GM19455 (cell line): ENCODE data around the gene IGSF21.

Source experiments
- ATAC-seq: cut with Tn5 transposase; IDR thresholded peaks from one replicate; pipeline ENCODE4 v1.9.1; 2021; ENCODE audit not compliant: unreplicated experiment

IGSF21 gene

DNA sequence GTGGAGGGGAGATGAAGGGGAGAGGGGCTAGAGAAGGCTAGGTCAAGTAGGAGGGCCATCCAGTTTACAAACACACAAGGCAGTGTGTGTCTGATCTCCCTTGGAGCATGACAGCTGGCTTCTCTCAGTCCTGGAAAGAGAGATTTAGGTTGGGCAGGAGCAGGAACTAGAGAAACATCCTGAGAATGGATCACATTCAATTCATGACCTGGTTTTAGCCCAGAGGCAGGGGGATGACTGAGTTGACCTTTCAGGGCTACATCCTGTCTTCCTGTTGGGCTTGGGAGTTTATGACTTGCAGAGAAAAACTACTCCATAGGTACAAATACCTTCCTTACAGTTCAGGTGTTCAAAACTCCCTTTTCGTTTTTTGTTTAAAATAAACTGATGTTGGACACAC, 97.0 kb downstream of the IGSF21 start:
- ATAC-seq, result no peak

DNA sequence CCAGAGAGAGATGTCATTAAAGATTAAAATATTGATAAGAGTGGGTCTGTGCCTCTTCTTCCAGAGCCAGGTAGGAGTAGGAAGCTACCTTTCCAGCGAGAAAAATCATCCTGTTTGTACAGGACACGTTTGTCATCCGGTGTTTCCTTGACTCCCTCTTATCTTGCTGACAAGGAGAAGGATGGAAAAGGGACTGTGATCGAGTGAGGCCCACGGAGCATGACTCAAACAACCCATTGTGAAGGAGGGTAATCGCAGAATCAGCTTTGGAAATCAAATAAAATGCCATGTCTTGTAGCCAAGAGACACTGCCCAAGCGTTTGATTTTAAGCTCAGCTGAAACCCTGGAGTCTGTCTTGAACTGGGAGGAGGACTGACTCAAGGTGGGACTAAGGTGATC, 97.7 kb downstream of the IGSF21 start:
- no peak for ATAC-seq

DNA sequence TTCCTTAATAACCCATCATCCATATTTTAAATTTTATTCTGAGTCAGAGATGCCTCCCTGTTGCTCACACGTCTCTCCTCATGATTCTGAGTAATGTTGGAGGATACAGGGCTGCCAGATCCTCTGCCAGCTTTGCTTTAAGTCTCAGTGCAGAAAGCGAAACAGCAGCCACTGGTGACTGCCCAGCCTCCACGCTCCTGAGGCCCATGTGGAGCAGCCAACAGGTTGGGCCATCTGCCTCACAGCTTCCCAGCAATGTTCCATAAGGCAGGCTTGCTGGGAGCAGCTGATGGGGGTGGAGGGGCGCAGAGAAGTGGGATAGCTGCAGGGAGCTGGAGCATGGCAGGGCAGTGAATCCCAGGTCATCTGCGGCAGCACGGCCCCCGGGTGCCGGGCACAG, 104.2 kb downstream of the IGSF21 start:
- ATAC-seq, result no peak

DNA sequence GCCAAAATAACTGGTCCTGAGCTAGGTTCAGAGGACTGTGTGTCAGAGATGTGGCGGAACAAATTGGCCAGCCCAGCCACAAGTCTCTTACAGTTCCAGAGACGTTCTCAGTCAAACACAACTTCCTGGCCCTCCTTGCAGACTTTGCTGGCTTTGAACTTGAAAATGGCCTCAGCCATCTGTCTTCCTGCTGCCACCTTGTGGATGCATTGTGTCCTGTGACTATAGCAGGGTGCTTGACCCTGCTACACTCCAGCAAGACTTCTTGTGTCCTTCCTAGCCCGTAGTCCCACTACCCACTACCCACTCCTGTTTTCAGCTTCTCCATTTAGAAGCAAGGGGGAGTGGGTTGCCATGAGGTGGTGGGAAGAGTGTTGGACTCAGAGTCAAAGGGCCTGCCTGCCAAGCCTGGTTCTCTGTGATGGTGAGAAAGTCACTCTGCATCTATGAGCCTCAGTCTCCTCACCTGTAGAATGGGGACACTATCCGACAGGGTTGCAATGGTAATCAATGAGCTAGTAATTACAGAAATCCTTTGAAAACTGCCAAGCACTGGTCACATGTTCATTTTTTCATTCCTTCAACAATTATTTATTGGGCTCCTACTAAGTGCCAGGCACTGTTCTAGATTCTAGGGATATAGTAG, 109.9 kb downstream of the IGSF21 start:
- no peak for ATAC-seq

DNA sequence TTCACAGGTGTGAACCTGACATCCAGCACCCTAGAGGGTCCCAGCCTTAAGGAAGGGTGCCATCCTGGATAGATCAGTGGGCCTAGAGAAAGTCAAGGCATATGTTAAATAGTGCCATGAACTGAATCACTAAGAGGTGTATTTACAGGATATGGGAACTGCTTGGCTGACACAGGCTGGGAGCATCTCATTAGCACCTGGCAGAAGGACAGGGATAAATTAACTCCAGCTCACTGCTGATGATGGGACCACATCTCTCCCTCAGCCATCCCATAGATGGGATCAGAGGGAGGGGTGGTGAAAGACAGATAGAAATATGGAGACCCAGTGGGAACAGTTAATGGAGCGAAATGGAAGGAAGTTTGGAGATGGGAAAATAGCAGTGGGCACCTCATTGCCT, 122.0 kb downstream of the IGSF21 start:
- no peak for ATAC-seq

DNA sequence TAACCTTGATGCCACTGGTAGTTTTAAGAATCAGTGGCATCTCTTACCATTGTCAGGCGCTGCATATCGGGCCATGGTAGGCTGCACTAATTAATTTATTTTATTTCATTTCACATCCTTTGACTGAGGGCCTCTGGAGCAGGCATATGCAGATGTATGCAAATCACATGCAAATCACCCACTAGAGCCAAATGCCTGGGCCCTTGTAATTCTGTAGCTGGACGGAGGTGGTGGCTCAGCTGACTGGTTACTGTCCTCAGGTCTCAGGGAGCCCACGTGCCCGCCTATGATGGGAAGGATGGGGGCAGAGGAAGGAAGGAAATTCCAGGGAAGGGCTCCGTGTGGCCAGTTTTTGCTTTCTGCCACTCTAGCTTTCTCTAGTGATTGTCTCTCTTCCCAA, 122.7 kb downstream of the IGSF21 start:
- ATAC-seq, result no peak

DNA sequence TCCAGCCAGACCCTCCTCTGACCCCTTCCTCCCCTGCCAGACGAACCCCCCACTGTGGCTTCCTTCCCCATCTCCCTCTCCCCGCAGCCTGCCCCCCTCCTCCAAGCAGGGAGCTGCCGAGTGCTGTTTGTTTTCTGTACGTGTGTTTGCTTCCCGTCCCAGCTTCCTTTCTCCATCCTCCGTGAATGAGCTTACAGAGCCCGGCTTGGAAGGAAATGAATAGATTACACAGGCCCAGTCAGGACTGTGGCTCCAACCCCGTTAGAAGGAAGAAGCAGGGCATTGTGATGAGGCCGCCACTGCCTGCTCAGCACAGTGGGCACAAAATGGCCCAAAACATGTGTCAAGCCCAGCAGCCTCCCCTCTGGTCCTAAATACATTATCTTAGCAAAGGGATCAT, 123.2 kb downstream of the IGSF21 start:
- no peak for ATAC-seq

DNA sequence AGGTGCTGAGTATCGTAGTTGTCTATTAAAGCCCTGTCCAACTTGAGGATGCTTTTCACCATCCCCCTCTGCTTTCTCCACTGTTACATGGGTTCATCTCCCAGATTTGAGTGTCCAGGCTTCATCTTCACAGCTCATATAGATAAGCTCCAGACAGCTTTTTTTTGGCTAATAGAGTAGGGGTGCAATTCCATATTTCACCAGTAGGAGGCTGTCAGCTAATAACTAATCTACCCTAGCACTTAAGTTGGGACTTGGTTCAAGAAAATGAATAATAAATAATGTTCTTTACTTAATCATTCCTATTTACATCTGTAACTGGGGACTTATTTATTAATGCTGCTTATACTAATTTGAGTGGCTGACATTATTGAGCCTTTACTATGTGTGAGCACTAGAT, 124.5 kb downstream of the IGSF21 start:
- ATAC-seq, result no peak

DNA sequence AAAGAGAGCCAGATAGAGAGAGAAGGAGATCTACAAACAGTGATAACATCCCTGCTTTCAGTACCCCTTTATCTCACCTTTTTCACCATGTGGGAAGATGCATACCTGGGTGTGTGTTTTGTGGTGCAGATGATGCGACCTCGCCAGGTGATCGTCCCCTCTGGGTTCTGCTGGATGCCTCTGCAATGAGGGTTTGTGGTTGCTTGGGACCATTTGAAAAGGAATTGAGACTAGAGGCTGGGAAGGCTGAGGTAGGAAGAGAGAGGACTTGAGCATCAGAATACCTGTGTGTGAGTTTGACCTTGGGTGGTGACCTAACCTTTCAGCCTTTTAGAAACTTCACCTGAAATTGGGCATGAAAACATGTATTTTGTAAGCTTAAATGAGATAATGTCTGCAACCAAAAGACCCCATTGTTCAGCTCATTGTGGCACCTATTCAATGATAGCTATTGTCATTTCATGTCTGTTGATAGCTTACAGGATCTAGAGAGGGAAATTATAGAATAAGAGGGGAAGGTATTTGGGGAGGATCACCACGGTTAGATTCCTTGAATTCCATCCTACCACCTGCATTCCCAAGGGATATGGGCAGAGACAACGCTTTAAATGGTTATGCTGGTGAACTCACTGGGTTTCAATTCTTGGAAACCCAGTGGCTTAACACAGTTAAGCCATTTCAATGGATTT, 125.7 kb downstream of the IGSF21 start:
- no peak for ATAC-seq

DNA sequence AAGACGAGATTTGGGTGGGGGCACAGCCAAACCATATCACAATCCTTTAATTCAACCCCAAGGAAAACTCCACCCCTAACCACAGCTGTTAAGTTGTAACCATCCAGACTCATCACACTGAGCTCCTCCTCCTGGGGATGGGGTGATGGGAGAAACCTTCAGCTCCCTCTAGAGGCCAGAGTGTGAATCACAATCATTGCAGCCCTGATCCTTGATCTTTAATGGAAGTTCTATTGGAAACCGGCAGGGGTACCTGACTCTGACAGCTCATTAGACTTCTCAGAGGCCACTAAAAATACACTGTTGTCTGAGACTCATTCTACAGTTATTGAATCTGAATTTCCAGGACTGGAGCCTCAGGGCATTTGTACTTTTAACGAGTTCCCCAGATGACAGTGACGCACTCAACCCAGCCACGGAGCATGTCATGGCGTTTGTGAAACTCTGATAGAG, 127.2 kb downstream of the IGSF21 start:
- no peak for ATAC-seq

DNA sequence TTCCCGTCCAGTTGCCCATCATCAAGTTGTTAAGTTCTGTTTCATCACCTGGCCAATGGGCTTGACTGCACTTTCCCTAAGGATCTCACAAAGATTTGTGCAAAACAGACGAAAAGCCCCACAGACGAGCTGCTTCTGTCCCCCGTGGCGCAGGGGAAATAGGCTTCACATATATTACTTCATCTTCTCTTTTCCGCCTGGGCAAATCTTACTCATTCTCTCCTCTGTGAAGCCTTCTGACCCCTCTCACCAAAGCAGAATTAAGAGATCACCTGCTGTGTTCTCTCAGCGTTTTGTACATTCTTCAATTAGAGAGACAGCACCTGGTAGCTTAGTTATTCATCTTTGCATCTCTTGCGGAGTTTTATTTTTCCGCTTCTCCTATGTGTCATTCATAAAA, 129.8 kb downstream of the IGSF21 start:
- ATAC-seq, result no peak

DNA sequence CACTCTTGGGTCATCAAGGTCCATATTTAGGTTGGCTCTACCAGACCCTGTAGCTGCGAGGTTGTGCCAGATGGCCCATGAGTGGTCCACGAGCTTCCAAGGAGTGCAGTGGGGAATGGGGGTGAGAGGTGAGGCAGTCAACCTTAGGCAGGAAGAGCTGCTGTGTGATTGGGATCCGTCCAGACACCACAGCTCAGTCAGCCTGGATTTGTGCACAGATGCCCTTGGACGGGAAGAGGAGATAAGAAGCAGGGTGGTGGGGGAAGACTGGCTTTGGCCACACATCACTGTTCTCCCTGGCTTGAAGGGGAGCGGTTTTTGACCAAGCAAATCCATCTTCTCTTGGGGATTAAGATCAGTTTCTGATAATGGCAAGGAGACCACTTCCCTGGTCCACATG, 130.6 kb downstream of the IGSF21 start:
- no peak for ATAC-seq

DNA sequence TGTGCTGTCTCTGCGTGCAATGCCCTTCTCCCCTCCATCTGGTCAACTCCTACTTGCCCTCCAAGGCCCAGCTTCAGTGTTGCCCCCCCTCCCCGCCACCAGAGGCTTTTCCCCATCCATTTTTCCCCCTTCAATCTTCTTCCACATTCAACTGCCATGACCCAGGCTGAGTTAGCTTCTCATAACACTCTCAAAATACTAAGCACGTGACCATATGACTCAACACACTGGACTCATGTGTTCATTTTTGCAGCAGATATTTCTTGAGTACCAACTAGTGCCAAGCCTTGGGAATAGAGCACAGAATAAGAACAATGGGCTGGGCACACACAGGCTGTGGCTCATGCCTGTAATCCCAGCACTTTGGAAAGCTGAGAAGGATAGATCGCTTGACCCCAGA, 132.1 kb downstream of the IGSF21 start:
- ATAC-seq, result no peak

DNA sequence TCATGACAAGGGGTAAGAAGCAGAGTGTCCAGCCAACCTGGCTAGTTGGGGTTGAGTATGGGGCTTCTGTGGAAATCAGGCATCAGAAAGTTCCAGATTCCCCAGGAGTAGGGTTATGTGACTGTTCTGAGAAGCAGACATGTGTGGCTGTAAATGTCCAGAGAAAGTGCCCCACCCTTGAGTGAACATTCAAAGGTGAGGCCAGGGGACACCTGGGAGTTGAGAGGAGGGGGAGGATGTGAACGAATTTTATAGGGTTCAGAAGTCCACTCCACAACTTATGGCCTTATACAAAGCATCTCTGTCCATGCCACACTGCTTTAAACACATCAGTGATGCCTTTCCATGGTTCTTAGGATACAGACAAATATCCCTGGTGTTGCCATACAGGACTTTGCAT, 133.3 kb downstream of the IGSF21 start:
- ATAC-seq, result no peak

DNA sequence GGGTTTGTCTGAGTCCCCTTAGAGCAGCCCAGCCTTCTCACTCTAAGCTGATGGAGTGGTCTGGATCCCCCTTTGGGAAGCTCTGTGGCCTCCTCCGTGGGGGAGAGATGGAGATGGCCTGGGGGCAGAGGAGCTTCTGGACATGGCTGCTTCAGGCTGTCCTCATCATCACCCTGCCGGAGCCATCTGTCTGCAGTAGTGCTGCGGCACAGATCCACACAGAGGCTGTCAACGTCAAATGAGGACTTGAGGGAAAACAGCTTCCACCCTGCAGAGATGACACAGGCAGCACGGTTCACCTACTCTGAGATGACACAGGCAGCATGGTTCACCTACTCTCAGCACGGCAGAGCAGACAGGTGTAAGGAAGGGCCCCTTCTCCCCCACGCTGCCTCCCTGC, 134.3 kb downstream of the IGSF21 start:
- no peak for ATAC-seq

DNA sequence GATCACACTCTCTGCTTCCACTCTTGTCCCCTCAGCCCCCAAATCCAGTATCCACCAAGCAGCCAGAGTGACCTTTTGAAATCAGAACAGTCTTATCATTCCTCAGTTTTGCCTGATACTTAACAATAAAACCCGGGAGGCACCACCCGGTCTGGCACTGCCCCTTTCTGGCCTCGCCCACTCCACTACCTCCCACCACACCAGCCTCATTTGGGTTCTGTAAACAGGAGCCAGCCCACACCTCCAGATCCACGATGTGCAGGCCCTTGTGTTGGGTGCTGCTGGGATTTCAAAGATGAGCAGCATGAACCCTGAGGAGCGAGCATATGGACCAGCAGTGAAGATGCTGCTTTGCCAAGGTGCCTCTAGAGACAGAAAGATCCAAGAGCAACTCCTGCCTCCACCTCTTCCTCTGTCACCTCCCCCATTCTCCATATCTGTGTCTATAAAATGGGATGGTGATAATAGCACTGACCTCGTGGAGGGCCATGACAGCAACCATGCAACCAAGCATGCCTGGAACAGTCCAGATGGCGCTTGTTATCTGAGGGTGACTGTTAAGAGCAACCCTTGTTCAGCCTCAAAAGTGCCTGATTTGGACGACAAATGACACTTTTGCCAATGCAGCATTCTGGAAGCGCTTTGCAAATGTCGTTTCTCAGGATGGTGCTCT, 136.0 kb downstream of the IGSF21 start:
- no peak for ATAC-seq

DNA sequence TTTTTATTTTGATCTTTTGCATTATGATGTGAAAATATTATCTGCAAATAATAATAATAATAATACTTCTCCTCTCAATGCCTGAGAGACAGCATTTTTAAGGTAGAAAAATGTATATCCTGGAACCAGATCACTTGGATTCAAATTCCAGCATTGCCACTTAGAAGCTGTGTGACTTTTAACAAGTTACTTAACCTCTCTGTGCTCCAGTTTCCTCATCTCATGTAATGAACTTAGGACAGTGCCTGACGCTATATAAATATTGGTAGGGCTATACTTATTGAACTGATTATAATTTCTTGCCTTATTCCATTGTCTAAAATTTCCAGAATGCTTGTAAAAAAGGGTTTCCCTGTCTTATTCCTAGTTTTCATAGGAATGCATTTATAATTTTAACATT, 137.2 kb downstream of the IGSF21 start:
- ATAC-seq, result no peak

DNA sequence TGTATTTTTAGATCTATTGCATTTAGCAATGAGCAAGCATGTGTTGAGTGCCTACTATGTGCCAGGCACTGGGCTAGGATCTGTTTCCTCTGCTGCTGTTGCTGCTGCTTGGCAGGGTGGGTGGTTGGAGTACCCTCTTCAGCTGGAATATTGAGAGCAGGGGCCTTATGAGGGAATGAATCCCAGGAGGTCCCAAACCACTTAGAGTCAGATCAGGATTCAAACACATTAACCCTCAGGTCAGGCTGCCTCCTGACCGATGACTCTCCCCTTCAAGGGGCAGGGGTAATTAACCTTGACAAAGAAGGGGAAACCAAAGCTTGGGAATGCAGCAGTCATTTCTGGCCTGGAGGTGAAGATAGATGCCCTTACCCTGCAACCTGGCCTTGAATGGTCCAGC, 138.0 kb downstream of the IGSF21 start:
- ATAC-seq, result no peak

DNA sequence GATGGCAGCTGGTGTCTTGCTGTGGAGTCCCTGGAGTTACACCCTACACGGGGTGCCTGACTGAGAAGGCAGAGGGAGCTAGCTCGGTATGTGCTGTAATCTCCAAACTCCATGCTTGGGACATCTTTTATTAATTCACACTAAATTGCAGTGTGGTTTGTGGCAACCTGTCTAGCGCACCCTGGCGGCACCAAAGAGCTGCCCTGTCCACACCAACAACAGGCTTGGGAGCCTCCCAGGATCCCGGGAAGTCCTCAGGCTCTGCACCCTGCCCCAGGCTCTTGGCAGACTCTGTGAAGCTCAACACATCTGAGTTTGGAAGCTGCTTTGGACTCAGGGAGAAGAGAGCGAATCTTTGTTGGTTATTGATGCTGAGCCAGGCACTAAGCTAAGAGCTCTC, 138.9 kb downstream of the IGSF21 start:
- no peak for ATAC-seq

DNA sequence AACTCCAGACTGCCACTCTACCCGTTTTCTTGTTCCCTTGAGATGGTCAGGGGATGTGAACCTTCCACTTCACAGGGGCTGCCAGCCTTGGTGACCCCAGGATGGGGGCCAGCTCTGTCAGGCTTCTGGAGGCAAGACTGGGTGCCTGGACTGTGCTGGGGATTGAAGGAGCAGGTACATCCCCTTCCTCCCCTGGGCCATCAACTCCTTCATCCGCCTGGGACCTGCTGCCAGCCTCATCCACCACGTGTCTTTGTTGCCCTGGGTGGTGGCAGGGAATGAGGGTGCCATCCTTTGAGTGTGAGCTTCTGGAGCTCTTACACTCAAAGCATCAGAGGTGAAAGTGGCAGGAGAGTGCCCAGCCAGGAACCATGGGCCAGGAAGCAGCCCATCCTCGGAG, 139.6 kb downstream of the IGSF21 start:
- ATAC-seq, result no peak

DNA sequence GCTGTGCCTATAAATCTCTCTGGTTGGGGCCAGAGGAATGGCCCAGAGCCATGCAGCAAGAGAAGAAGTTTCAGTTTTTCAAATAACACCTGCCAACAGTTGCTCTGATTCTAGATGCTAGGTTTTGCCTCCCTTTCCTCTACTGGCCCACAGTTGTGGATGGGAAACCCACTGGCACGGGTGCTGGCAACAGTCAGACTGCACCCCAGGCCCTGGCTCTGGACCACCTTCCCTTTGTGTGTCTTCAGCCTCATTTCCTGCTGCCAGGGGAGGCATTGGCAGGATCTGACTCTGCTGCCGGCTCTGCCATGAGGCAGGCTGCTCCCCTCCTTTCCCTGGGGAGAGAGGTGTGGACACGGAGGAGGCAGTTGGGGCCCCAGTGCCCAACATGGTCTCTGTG, 142.0 kb downstream of the IGSF21 start:
- ATAC-seq, result no peak

DNA sequence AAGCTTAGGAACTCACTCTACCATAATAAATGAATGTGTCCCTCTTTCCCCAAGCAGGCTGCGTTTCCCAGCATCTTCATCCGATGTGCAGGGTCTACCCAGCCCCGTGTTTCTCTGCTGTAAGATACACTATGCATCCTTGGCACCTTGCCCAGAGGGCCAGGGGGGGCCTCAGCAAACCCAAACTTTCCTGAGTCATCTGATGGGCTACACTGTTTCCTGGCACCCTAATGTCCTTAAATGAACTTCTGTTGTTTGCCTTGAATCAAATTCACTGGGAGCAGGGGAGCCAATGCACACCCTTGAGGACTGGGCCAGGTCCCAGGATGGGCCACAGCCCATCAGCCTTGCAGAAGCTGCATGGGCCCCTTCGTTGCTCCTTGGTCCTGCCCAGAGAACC, 145.5 kb downstream of the IGSF21 start:
- ATAC-seq, result no peak
